ENCODE results near the gene DGKG.

The DGKG gene

GRCh38 chr3:186366206-186366605 is 4.2 kb upstream of the DGKG start:
- no peak for DNase-seq

DNA sequence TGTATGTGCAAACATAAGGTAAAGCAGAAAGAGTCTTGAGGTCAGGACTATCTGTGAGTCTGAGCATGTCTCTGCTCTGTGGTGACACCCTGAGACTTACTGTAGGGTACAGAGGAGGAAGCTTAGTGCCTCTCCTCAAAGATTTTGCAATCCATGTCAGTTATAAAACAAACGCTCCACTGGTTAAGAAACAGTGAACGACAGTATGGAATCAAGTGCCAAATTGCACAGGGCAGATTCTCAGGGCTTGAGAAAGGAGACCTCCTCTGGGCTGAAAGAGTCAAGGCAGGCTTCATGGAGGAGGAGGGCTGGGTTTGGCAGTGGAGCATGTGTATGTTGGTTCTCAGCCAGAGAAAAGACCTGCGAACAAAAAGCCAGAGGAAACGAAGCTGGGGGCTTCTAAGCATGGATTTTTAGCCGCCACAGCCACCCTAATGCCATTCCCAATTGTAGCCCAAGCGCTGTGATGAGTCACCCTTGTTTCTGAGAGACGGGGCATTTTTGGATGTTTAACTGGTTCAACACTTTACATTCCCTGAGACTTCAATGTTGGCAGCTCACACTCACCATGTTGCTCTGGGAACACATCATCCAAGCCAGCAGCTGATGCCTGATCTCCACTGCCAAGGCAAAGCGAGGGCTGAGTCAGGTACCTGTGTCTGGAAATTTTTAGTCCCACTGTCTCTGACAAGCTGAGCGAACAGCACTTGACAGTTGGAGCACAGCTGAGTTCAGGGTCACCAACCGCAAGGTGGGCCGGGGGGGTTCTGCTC is 3.4 kb upstream of the DGKG start:
- no peak for DNase-seq

DNA sequence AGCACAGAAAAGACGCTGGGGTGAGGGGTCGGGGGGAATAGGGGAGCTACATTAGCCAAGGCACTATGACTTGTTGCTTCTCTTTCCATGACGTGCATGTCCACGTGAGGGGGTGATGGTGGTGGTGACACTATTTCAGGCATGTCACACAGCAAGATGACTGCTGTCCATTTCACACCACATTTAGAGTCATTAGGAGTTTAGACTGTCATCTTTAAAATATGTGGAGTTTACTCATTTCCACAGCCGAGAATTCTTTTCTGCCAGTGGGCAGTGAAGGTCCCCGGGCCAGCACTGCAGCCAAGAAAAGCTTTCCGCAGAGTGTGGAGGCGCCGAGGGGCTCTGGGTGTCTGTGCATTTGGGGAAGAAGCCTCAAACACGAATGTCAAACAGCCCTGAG is 954 bp upstream of the DGKG start:
- no peak for DNase-seq

GRCh38 chr3:186362537-186362842 is 456 bp upstream of the DGKG start:
- no peak for DNase-seq

- DNase-seq, result no peak
Measured at GRCh38 chr3:186361246-186361761, 730 bp downstream of the DGKG start.

DNA sequence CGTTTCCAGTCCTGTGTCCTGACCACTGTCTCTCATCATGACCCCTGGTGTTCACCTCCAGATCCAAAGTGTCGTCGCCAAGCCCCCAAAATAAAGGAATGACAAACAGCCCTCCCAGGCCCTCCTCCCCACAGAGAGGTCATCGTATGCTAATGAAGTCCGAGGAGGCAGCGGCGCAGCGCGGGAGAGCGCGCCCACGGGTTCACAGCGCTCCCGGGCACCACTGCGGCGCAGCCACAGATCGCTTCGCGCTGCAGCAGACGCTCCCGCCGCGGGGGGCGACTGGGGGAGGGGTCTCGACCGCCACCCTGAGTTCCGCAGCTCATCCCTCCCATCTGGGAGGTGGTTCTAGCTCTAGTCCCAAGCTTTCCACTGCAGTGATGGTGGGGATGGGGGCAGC is 1.3 kb downstream of the DGKG start:
- no peak for DNase-seq

DNA sequence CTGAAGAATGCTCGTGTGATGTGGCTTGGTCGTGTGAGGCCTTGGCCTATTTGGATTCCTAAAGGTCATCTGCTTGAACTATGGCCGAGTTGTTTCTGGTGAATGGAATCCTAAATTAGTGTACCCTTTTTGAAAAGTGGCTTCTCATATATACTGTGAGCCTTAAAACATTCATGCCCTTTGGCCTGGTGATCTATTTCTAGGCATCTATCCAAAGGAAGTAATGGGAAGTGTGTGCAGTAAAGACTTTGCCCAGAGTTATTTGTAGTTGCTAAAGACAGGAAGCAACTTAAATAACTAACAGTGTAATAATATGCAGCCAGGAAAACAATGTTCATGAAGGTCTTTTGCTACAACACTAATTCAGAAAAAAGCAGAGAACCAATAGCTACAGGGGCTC is 3.0 kb downstream of the DGKG start:
- no peak for DNase-seq

DNA sequence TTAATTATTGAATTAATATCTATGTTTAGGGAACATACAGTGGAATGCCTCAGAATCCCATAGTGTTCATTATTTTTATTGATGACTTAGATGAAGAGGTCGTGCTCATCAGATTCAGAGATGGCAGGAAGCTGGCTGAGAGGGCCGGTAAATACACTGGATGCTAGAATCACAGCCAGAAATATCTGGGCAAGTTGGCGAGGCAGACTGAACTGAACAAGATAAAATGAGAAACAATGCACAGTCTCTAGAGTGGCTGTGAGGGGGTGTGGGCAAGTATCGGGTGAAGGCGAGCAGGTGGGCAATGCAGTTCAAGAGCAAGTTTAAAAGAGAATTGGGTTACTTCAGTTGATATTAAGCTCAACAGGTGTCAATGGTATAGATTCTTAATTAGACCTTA is 5.9 kb downstream of the DGKG start:
- no peak for DNase-seq

GRCh38 chr3:186354100-186354499 is 7.9 kb downstream of the DGKG start:
- DNase-seq, result no peak

GRCh38 chr3:186352369-186352768 is 9.7 kb downstream of the DGKG start:
- DNase-seq, result no peak

- peak in 1 of 2 donors; percentile 21 for DNase-seq
Measured at GRCh38 chr3:186342197-186342596, 19.8 kb downstream of the DGKG start.

DNA sequence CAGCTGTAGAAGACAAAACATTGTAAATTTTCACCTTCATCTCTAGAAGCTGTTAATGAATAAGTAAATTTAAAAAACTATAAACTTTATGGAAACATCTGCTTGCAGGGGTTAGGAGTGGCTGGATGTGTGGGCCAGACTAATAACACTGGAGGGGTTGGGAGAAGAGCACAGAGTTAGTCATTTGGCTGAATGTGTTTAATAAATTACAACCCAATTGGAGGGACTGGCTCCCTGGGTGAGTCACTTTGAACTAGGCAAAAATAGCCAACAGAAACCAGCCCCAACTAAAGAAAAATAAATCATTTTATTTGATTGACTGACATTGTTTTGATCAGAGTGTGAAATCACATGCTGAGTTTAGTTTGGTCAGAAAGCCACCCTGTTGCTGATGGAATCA is 21.8 kb downstream of the DGKG start:
- no peak for DNase-seq

- no peak for DNase-seq
Measured at GRCh38 chr3:186339180-186339918, 22.7 kb downstream of the DGKG start.

- no peak for DNase-seq
Measured at GRCh38 chr3:186333256-186333655, 28.8 kb downstream of the DGKG start.

DNA sequence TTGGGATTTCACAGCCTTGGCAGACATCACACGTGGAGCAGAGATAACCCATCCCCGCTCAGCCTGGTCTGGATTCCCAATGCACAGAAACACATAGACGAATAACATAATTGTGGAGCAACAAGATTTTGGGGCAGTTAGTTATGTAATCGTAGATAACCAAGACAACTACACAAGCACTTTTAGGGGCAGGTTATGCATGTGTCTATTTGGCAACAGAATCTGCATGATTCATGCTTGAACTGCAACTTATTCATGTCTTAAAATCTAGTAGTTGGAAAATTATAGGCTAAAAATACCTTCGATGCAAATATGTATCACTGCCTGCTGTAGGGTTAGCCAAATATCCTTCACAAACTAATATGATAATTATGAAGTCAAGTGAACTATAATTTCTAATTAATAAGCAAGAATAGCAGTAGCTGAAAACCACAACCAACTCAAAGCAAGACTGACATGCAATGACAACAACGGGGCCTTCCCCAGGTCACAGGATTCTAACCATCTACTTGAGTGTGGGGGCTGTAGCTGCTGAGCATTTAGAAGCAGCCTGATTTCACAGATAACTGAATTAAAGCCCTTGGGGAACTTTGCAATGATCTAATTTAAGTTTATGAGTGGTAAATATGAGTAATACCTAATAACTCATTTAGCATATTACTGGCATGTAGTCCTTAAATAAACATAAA is 31.1 kb downstream of the DGKG start:
- no peak for DNase-seq

- DNase-seq, result no peak
Measured at GRCh38 chr3:186329589-186329988, 32.4 kb downstream of the DGKG start.

DNA sequence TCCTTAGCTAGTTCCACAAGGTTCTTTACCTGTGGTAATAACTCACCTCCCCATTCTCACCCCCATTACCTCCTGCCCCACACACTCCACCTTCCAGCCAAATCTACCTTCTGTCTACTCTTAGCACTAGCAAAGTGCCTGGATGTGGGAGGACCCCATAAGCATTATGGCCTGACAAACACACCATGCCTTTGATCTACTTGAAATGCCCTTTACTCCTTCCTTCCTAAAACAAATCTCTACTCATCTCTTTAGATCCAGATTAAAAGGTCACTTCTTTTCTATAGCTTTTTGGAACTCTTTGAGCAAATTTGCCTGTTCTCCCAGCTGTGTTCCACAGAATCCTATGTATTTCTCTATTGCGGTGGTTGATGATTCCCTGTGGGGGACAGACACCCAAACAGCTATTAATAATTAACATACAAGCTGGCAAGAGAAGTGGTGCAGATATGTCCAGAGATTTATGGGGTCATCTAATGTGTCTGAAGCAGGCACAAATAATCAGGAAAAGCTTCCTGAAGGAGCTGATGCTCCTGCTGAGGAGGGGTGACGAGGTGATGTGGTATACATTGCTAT is 34.0 kb downstream of the DGKG start:
- DNase-seq, result no peak

DNA sequence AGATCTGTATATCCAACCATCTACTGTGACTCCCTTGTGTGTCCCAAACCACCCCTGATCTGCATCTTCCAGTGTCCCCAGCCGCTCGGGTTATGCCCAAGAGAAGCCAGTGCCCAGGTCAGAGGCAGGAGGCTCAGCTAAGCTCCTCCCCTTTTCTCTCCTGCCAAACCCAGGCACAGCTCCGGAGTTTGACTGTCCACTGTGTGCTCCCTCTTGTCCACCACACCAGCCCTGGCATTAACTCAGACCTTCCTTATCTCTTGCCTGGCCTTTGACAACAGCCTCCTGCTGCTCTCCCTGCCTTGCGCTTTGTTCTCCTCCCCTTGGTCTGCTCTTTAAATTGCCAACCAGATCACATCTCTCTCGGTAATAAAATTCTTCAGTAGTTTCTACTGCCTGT is 39.3 kb downstream of the DGKG start:
- no peak for DNase-seq

GRCh38 chr3:186321746-186322145 is 40.3 kb downstream of the DGKG start:
- DNase-seq, result no peak

DNA sequence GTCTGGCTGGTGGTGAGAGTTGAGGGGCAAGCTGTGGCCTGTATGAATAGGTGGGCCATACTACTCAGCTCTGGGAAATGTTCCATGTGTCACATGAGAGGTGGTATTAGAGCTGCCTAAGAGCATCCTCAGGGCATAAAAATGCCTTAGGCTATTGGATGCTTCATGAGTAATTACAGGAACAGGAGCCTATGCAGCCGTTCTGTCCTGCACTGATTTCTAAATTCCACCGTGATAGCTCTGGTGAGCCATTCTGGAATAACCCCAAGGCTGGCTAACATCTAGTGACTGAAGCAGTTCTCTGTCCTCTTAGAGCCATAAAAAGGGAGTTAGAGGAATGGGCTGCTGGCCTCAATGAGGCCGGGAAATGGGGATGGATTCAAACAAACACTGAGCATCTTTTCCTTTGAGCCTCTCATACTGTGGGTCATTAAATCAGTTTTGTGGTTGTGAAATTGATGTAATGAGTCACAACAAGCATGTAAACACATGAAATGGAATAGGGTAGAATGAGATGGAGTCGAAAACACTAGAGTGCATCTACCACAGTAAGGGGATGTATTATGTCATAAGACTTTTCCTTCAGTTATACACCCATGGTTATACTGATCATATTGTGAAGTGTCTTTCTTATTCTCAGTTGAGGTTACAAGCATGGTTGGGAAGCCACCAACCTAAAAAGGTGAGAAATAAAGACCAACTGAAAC is 41.0 kb downstream of the DGKG start:
- DNase-seq, result no peak

DNA sequence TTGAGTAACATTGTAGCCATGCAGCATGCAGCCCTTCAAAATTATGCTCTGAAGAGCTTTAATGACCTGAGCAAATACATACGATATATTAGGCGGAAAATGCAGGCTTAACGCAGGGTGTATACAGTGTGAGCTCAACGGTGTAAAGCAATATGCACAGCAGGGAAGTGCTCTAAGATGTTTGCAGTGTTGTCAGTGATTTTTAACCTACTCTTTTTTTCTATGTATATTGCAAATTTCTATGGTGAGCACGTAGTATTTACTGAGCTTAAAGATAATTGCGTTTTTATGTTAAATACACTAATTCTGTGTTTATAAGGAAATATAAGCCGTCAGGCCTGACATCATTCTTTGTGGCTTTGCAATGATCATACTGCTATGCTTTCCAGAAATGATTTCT is 42.1 kb downstream of the DGKG start:
- no peak for DNase-seq

DNA sequence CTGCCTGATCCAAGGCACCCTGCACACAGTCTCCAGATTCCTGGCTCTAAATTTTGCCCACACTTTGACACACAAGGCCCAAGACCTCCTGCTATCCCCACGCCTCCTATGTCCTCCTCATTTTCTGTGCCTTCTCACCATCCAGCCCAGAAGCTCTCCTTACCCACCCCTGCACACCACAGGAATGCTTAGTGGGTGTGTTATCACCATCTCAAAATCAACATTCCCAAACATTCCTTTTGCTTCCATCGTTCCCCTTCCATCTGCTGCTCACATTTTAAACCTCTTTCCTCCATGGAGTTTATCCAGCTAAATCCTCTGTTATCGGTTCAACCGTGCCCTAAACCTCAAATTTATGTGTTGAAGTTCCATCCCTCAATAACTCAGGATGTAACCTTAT is 43.9 kb downstream of the DGKG start:
- no peak for DNase-seq

DNA sequence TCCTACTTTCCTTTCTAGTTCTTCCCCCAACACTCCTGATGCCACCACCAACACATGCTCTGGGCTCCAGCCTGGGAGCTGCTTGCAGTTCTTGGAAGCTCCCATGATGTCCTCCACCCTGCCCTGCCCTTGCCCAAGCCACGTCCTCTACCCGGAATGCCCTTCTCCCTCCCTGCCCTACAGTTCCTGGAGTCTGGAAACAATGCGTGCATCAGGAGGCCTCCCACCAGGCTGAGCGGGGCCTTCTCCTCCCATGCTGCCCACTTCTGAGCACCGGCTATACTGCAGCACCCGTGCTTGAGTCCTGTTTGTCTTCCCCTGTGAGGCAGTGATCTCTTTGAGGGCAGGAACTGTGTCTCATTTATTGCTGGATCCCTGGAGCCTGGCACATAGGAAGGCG is 44.6 kb downstream of the DGKG start:
- DNase-seq, result no peak
